Esophagus muscularis mucosa (tissue), 4 donors: ENCODE measurements around the gene C1S.

Source experiments
- EP300 ChIP-seq: sonication (generic); formaldehyde crosslinking; IDR thresholded peaks from one replicate; pipeline ENCODE4 v1.6.1; 2017; ENCODE audit warnings: antibody characterized with exemption
- POLR2A ChIP-seq: fragments of 450-650 bp; IDR thresholded peaks from one replicate; pipeline ENCODE4 v1.6.1; 2017; ENCODE audit warnings: antibody characterized with exemption, moderate library complexity, mild to moderate bottlenecking, low read depth
- POLR2AphosphoS5 ChIP-seq, 2 donors: sonication (generic); formaldehyde crosslinking; IDR thresholded peaks; one replicate each; pipeline ENCODE4 v1.6.1; 2017; ENCODE audit warnings: antibody characterized with exemption in 2 of 2
- TF ChIP-seq, protein P1 (sequence below), 3 experiments: fragments of 200-600 bp in 2 of 3; fragments of 450-650 bp in 1 of 3; sonication (generic) in 2 of 3; IDR thresholded peaks; one replicate each; pipeline ENCODE4 v1.5.1; 2017 to 2019; ENCODE audit warnings: antibody characterized with exemption in 3 of 3, mild to moderate bottlenecking in 2 of 3, moderate library complexity in 1 of 3

DNA sequence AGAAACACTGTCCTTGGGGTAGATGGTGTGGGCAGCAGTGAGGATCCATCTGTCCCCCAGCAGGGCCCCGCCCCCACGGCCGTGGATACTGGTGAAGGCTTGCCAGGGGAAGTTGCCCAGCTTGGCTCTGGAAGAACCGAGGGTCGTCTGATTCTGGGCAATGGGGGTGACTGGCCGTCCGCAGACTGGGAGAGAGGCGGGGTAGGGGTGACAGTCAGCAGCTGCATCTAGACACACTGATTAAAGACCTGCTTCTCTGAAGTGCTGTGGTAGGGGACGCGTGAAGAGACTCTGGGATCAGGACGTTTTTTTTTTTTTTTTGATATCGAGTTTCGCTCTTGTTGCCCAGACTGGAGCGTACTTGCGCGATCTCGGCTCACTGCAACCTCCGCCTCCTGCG, 36.5 kb downstream of the C1S start:
- TF ChIP-seq POLR2AphosphoS5 (IDR thresholded peaks at IDR 0.05) (no peak), POLR2A (no peak), EP300 (no peak)
- TF ChIP-seq, protein P1, sequence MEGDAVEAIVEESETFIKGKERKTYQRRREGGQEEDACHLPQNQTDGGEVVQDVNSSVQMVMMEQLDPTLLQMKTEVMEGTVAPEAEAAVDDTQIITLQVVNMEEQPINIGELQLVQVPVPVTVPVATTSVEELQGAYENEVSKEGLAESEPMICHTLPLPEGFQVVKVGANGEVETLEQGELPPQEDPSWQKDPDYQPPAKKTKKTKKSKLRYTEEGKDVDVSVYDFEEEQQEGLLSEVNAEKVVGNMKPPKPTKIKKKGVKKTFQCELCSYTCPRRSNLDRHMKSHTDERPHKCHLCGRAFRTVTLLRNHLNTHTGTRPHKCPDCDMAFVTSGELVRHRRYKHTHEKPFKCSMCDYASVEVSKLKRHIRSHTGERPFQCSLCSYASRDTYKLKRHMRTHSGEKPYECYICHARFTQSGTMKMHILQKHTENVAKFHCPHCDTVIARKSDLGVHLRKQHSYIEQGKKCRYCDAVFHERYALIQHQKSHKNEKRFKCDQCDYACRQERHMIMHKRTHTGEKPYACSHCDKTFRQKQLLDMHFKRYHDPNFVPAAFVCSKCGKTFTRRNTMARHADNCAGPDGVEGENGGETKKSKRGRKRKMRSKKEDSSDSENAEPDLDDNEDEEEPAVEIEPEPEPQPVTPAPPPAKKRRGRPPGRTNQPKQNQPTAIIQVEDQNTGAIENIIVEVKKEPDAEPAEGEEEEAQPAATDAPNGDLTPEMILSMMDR (IDR thresholded peaks at IDR 0.05), result no peak
